Upper lobe of left lung (tissue), 6 donors: ENCODE data around the gene CPZ. TPM values are rescaled to one million over a fixed set of nuclear protein-coding genes. Genes with fewer than 3 reads are reported as not detected.
"Not testable (repeated sequence)": the region's sequence is repeated elsewhere in the genome, so short reads cannot be mapped to it uniquely, and the experiment has no call there.

Source experiments
- ATAC-seq, 2 donors: fragments of 200-7000 bp; cut with Tn5 transposase; one replicate each; pipeline ENCODE4 v1.9.1; 2022; ENCODE audit warnings: mild to moderate bottlenecking in 2 of 2, moderate library complexity in 2 of 2; ENCODE audit not compliant: low FRiP score in 2 of 2
- DNase-seq, 2 donors: peaks; one replicate each; pipeline ENCODE4 v3.0.0-alpha.2; 2019 to 2020
- H3K27ac ChIP-seq, 4 donors: fragments of 200-600 bp; sonication (generic); one replicate each; pipeline ENCODE4 v1.5.1; 2016 to 2019
- H3K27me3 ChIP-seq, 4 donors: fragments of 200-600 bp; sonication (generic); one replicate each; pipeline ENCODE4 v1.5.1; 2017 to 2019
- H3K36me3 ChIP-seq, 4 donors: fragments of 200-600 bp; sonication (generic); one replicate each; pipeline ENCODE4 v1.5.1; 2016 to 2019
- H3K4me1 ChIP-seq, 4 donors: fragments of 200-600 bp; sonication (generic); one replicate each; pipeline ENCODE4 v1.5.1; 2018 to 2019
- H3K4me3 ChIP-seq, 4 donors: fragments of 200-600 bp; sonication (generic); one replicate each; pipeline ENCODE4 v1.5.1; 2017 to 2019; ENCODE audit warnings: mild to moderate bottlenecking in 2 of 4, moderate library complexity in 1 of 4
- H3K9me3 ChIP-seq, 4 donors: fragments of 200-600 bp; sonication (generic); one replicate each; pipeline ENCODE4 v1.5.1; 2018 to 2019
- CTCF ChIP-seq, 6 experiments: fragments of 450-650 bp in 4 of 6; fragments of 200-600 bp in 2 of 6; sonication (generic) in 2 of 6; IDR thresholded peaks; one replicate each; pipeline ENCODE4 v1.5.1; 2016 to 2019; ENCODE audit warnings: antibody characterized with exemption in 6 of 6
- EP300 ChIP-seq, 4 donors: sonication (generic); formaldehyde crosslinking; IDR thresholded peaks; one replicate each; pipeline ENCODE4 v1.5.1; 2017; ENCODE audit warnings: antibody characterized with exemption in 4 of 4, control low read depth in 2 of 4
- POLR2A ChIP-seq, 4 donors: fragments of 450-650 bp; IDR thresholded peaks; one replicate each; pipeline ENCODE4 v1.5.1; 2016 to 2017; ENCODE audit warnings: antibody characterized with exemption in 4 of 4, mild to moderate bottlenecking in 2 of 4
- POLR2AphosphoS5 ChIP-seq, 2 donors: sonication (generic); formaldehyde crosslinking; IDR thresholded peaks; one replicate each; pipeline ENCODE4 v1.5.1; 2017; ENCODE audit warnings: antibody characterized with exemption in 2 of 2
- WGBS, 2 donors: methylation state at CpG; one replicate each; pipeline ENCODE4 v1.1.5; 2017 to 2018; 5-methylcytosine and 5-hydroxymethylcytosine counted together
- total RNA-seq, 6 donors: library from RNA; depleted of rRNA in 4 of 6; stranded (reverse); fragments of >200 nt in 4 of 6; gene quantifications; one replicate each; pipeline versions ENCODE4 v1.1.0 to v1.2.1, GENCODE V29; 2016 to 2021
- donor health status: DM: no; HTN: no; CAD: no; lungs with moderate emphysema.
- donor health status: DM: no; HTN: yes; CAD: no; lungs with severe emphysema.

CPZ gene
- total RNA-seq, 6 donors from 2014 or later, result 0.78 to 8.6 (median 1.2) TPM; not detected in 2

DNA sequence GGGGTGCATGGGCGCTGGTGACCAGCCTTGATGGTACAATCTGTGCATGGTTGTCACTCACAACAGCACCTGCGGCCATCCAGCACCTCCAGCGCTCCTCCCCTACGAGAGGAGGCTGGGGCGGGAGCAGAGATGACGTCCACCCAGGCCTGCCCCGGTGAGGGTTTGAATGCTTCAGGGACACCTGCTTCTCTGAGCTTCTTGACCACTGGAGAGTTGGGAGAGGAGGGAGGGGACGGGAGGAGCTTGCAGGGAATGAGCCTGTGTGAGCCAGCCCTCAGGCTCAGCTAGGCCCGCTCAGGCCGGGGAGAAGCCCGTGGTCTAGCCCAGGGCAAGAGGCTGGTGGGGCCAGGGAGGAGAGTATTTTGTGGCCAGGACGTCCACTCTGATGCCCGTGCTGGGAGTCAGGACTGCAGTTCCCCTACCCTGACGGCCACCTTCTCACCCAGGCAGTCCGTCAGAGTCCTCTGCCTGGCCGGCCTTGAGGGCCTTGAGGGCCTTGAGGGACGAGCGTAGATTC lies 59.2 kb downstream of the CPZ start:
- Histone ChIP-seq H3K27ac (no peak overlapping the region), H3K27me3 (no peaks in the 10 kb centered on the region), H3K36me3 (no peaks in the 10 kb centered on the region), H3K4me1 (no peaks in the 10 kb centered on the region), H3K4me3 (no peak overlapping the region), H3K9me3 (no peaks in the 10 kb centered on the region)
- ATAC-seq (no peak), DNase-seq (peak in 1 of 2 donors; percentile 59)
- WGBS, 2 donors, result 84 to 87% methylated on average over 13 to 18 of the region's 18 CpGs
- TF ChIP-seq CTCF (IDR thresholded peaks at IDR 0.05) (no peak), POLR2AphosphoS5 (IDR thresholded peaks at IDR 0.05) (no peak), POLR2A (IDR thresholded peaks at IDR 0.05) (no peak), EP300 (IDR thresholded peaks at IDR 0.05) (no peak)

- TF ChIP-seq POLR2A (IDR thresholded peaks at IDR 0.05) (no peak), POLR2AphosphoS5 (IDR thresholded peaks at IDR 0.05) (no peak), EP300 (IDR thresholded peaks at IDR 0.05) (no peak), CTCF (IDR thresholded peaks at IDR 0.05) (no peak)
- Histone ChIP-seq H3K27ac (no peak overlapping the region), H3K36me3 (no peaks in the 10 kb centered on the region), H3K4me1 (no peaks in the 10 kb centered on the region), H3K4me3 (no peak overlapping the region), H3K27me3 (no peaks in the 10 kb centered on the region), H3K9me3 (no peaks in the 10 kb centered on the region)
- DNase-seq, result peak in 1 of 2 donors; percentile 76
- ATAC-seq, result no peak
- WGBS, 2 donors, result 75 to 78% methylated on average over 10 to 25 of the region's 25 CpGs
Observed at GRCh38 chr4:8652181-8653078, 59.9 kb downstream of the CPZ start.

- DNase-seq, result no peak
- 74 to 82% methylated on average over 18 to 22 of the region's 22 CpGs for WGBS, 2 donors
Observed at GRCh38 chr4:8653326-8654000, 60.9 kb downstream of the CPZ start.

DNA sequence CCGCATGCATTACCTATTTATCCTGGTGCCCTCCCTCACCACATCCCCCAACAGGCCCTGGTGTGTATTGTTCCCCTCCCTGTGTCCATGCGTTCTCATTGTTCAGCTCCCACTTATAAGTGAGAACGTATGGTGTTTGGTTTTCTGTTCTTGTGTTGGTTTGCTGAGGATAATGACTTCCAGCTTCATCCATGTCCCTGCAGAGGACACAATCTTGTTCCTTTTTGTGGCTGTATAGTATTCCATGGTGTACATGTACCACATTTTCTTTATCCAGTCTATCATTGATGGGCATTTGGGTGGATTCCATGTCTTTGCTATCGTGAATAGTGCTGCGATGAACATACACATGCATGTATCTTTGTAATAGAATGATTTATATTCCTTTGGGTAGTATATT lies 61.6 kb downstream of the CPZ start:
- not testable (repeated sequence) for H3K9me3 ChIP-seq, ATAC-seq, H3K36me3 ChIP-seq, H3K27ac ChIP-seq, H3K4me1 ChIP-seq, DNase-seq, H3K27me3 ChIP-seq, H3K4me3 ChIP-seq
- 89 to 92% methylated on average over 5 of the region's 5 CpGs for WGBS, 2 donors

More at GRCh38 chr4:8653326-8654000, 60.9 kb downstream of the CPZ start:
- Histone ChIP-seq H3K4me3 (no peak overlapping the region), H3K9me3 (no peaks in the 10 kb centered on the region), H3K4me1 (no peaks in the 10 kb centered on the region), H3K36me3 (no peaks in the 10 kb centered on the region), H3K27ac (no peak overlapping the region), H3K27me3 (no peaks in the 10 kb centered on the region)
- ATAC-seq, result no peak
- no peak for TF ChIP-seq POLR2A (IDR thresholded peaks at IDR 0.05)
- no peak for TF ChIP-seq POLR2AphosphoS5 (IDR thresholded peaks at IDR 0.05)
- no peak for TF ChIP-seq CTCF (IDR thresholded peaks at IDR 0.05)
- no peak for TF ChIP-seq EP300 (IDR thresholded peaks at IDR 0.05)

GRCh38 chr4:8655411-8656184 lies 63.0 kb downstream of the CPZ start:
- Histone ChIP-seq H3K27ac (no peak overlapping the region), H3K27me3 (no peaks in the 10 kb centered on the region), H3K4me3 (no peak overlapping the region), H3K4me1 (no peaks in the 10 kb centered on the region), H3K9me3 (no peaks in the 10 kb centered on the region), H3K36me3 (no peaks in the 10 kb centered on the region)
- TF ChIP-seq CTCF (IDR thresholded peaks at IDR 0.05), result no peak
- TF ChIP-seq POLR2AphosphoS5 (IDR thresholded peaks at IDR 0.05), result no peak
- no peak for TF ChIP-seq EP300 (IDR thresholded peaks at IDR 0.05)
- TF ChIP-seq POLR2A (IDR thresholded peaks at IDR 0.05), result no peak
- 82 to 86% methylated on average over 25 of the region's 25 CpGs for WGBS, 2 donors
- DNase-seq (no peak), ATAC-seq (no peak)
